ENCODE data around the gene GATAD2B.

Gene GATAD2B

DNA sequence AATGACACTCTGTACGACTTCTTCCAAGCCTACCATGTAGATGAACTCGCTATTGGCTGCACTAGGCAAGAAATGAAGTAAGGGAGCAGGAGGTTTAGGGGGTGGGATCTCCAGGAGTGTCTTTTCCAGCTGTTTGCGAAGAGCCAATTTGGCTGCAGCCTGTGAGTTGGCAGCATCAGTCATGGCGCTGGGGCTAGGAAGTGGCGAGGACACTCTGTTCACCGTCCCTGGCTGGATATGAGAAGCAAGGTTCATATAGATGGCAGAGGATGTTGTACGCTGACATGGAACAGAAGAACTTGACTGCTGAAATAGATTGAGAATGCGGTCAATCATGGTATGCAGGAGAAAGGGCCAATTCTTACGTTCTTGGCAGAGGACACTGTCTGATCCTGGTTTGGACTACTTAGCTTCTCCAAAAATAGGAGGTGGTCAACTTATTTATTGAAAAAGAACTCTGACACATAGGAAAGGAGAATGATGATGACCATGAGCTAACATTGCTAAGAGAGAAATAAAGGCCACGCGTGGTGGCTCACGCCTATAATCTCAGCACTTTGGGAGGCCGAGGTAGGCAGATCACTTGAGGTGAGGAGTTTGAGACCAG is 106.4 kb downstream of the GATAD2B start:
- Histone ChIP-seq H3K9me3 (ENCODE audit: control insufficient read depth, low read length) (no peaks in the 10 kb centered on the region), H3K4me3 (ENCODE audit: insufficient read depth, low read depth, low read length) (no peak overlapping the region), H3K27ac (ENCODE audit: insufficient read depth, low read depth, low read length, poor library complexity, severe bottlenecking) (no peak overlapping the region), H3K4me1 (ENCODE audit: control insufficient read depth, insufficient read depth, low read length) (no peaks in the 10 kb centered on the region), H3K27me3 (ENCODE audit: control insufficient read depth, insufficient read depth, low read length, poor library complexity, severe bottlenecking) (no peaks in the 10 kb centered on the region), H3K36me3 (ENCODE audit: control insufficient read depth, insufficient read depth, low read length) (peaks cover 40% of the 10 kb centered on the region)
- WGBS, 2 experiments: 96 to 97% methylated on average over 13 of the region's 13 CpGs

DNA sequence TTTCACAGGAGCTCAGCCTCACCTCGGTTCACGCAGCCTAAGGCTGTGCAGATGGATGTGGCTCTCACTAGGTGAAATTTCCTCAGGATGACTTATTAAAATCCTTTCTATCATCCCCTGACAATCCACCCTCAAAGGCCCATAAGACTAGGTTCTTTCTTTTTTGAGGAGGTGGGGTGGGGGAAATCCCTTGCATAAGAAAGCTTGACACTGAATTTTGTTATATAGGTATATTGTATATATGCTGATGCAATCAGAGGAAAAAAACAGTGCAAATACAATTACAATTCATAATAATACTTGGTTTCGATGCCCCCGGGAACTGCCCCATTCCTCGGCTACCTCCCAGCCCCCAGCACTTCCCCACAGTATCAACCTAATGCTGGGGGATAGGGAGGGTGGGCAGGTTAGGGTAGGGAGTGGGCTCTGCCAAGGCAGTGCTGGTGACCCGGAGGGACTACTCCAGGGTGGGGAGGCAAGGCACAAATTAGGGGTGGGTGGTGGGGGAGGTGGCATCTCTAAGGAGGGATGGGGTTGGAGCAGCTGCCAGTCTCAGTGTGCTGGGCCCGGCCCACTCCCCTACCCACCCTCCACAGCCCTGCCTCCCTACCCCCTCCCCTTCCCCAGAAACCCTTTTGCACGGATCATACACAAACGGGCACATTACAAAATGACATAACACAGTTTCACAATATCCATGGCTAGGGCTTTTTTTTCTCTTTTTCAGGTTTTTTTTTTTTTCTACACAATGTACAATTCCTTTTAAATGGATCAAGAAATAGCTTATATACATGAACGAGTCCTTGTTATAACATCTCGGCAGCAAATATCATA is 116.7 kb downstream of the GATAD2B start:
- H3K27ac ChIP-seq (ENCODE audit: insufficient read depth, low read depth, low read length, poor library complexity, severe bottlenecking): no peak overlapping the region
- peaks cover 26% of the 10 kb centered on the region for H3K36me3 ChIP-seq (ENCODE audit: control insufficient read depth, insufficient read depth, low read length)
- H3K4me3 ChIP-seq (ENCODE audit: insufficient read depth, low read depth, low read length): no peak overlapping the region
- H3K27me3 ChIP-seq (ENCODE audit: control insufficient read depth, insufficient read depth, low read length, poor library complexity, severe bottlenecking): no peaks in the 10 kb centered on the region
- no peaks in the 10 kb centered on the region for H3K4me1 ChIP-seq (ENCODE audit: control insufficient read depth, insufficient read depth, low read length)
- no peaks in the 10 kb centered on the region for H3K9me3 ChIP-seq (ENCODE audit: control insufficient read depth, low read length)
- WGBS, 2 experiments: 94% methylated on average over 8 to 11 of the region's 11 CpGs

- Histone ChIP-seq H3K9me3 (ENCODE audit: control insufficient read depth, low read length) (no peaks in the 10 kb centered on the region), H3K36me3 (ENCODE audit: control insufficient read depth, insufficient read depth, low read length) (peaks cover 26% of the 10 kb centered on the region), H3K4me1 (ENCODE audit: control insufficient read depth, insufficient read depth, low read length) (no peaks in the 10 kb centered on the region), H3K27ac (ENCODE audit: insufficient read depth, low read depth, low read length, poor library complexity, severe bottlenecking) (no peak overlapping the region), H3K27me3 (ENCODE audit: control insufficient read depth, insufficient read depth, low read length, poor library complexity, severe bottlenecking) (no peaks in the 10 kb centered on the region), H3K4me3 (ENCODE audit: insufficient read depth, low read depth, low read length) (no peak overlapping the region)
- 92 to 96% methylated on average over 5 of the region's 5 CpGs for WGBS, 2 experiments
These were observed 117.6 kb downstream of the GATAD2B start for GRCh38 chr1:153805042-153805745.

DNA sequence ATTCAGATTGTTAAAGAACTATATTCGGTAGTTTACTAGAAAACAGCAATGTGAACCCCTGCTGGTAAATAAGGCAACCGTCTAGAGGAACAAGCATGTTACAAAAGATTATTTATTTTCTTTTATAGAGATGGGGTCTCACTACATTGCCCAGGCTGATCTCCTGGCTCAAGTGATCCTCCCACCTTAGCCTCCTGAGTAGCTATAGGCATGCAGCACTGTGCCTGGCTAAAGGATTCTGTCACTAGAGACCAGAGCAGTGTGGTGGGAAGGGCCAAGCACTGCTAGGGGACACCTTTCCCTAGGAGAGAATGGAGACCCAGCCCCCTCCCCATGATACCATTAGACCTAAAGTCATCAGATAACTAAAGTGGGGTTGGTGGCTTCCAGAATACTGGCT is 118.7 kb downstream of the GATAD2B start:
- 63 to 67% methylated on average over 2 of the region's 2 CpGs for WGBS, 2 experiments
- Histone ChIP-seq H3K4me1 (ENCODE audit: control insufficient read depth, insufficient read depth, low read length) (no peaks in the 10 kb centered on the region), H3K4me3 (ENCODE audit: insufficient read depth, low read depth, low read length) (no peak overlapping the region), H3K9me3 (ENCODE audit: control insufficient read depth, low read length) (no peaks in the 10 kb centered on the region), H3K36me3 (ENCODE audit: control insufficient read depth, insufficient read depth, low read length) (peaks cover 24% of the 10 kb centered on the region), H3K27ac (ENCODE audit: insufficient read depth, low read depth, low read length, poor library complexity, severe bottlenecking) (no peak overlapping the region), H3K27me3 (ENCODE audit: control insufficient read depth, insufficient read depth, low read length, poor library complexity, severe bottlenecking) (no peaks in the 10 kb centered on the region)

GRCh38 chr1:153803470-153804056 is 119.2 kb downstream of the GATAD2B start:
- Histone ChIP-seq H3K36me3 (ENCODE audit: control insufficient read depth, insufficient read depth, low read length) (peaks cover 18% of the 10 kb centered on the region), H3K4me1 (ENCODE audit: control insufficient read depth, insufficient read depth, low read length) (no peaks in the 10 kb centered on the region), H3K27me3 (ENCODE audit: control insufficient read depth, insufficient read depth, low read length, poor library complexity, severe bottlenecking) (no peaks in the 10 kb centered on the region), H3K27ac (ENCODE audit: insufficient read depth, low read depth, low read length, poor library complexity, severe bottlenecking) (no peak overlapping the region), H3K4me3 (ENCODE audit: insufficient read depth, low read depth, low read length) (no peak overlapping the region), H3K9me3 (ENCODE audit: control insufficient read depth, low read length) (no peaks in the 10 kb centered on the region)
- 85 to 91% methylated on average over 3 of the region's 3 CpGs for WGBS, 2 experiments

DNA sequence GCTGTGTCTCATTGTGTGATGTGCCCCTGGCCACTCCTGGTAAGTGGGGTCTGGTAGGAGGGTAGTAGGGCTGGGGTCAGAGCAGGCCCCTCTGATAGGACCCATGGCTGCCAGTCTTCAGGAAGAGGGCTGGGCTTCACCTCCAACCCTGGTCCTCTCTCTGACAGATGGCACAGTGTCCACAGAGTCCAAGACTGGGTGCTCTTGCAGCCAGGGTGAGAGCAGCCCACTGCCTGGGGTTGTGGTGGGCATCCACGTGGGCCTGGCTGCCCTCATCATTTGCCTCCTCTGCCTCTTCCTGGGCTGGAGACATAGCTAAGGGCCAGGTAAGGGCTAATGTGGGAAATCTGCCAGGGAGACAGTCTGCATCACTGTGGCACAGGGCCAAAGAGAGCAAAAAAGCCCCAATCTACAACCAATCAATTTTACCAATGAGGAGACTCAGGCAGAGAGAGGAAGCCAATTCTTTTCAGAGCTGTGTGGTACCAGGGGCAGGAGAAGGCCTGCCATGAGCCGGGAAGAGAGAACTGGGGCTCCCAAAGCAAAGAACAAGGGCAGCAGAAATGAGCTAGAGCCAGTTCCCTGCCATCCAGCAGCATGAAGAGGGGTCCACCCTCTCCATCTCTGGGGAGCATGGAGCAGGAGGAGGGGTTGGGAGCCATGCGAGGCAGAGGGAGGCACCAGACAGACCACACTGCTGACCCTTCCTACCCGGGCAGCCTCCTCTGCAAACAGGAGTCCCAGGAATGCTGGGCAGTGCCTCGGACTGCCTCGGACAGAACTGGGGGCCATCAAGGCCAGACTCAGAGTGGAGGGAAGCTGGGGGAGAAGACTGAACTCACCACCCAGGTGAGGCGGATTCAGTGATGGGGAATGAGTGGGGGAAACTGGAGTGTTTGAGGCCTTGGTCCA is 120.7 kb downstream of the GATAD2B start:
- Histone ChIP-seq H3K36me3 (ENCODE audit: control insufficient read depth, insufficient read depth, low read length) (peaks cover 12% of the 10 kb centered on the region), H3K4me1 (ENCODE audit: control insufficient read depth, insufficient read depth, low read length) (peaks cover 4% of the 10 kb centered on the region), H3K4me3 (ENCODE audit: insufficient read depth, low read depth, low read length) (no peak overlapping the region), H3K27ac (ENCODE audit: insufficient read depth, low read depth, low read length, poor library complexity, severe bottlenecking) (no peak overlapping the region), H3K9me3 (ENCODE audit: control insufficient read depth, low read length) (no peaks in the 10 kb centered on the region), H3K27me3 (ENCODE audit: control insufficient read depth, insufficient read depth, low read length, poor library complexity, severe bottlenecking) (no peaks in the 10 kb centered on the region)
- WGBS, 2 experiments: 94 to 95% methylated on average over 7 of the region's 7 CpGs

- WGBS, 2 experiments: 95% methylated on average over 6 of the region's 6 CpGs
- no peak overlapping the region for H3K27ac ChIP-seq (ENCODE audit: insufficient read depth, low read depth, low read length, poor library complexity, severe bottlenecking)
- H3K4me3 ChIP-seq (ENCODE audit: insufficient read depth, low read depth, low read length): no peak overlapping the region
These were observed 121.6 kb downstream of the GATAD2B start for GRCh38 chr1:153801028-153801625.

DNA sequence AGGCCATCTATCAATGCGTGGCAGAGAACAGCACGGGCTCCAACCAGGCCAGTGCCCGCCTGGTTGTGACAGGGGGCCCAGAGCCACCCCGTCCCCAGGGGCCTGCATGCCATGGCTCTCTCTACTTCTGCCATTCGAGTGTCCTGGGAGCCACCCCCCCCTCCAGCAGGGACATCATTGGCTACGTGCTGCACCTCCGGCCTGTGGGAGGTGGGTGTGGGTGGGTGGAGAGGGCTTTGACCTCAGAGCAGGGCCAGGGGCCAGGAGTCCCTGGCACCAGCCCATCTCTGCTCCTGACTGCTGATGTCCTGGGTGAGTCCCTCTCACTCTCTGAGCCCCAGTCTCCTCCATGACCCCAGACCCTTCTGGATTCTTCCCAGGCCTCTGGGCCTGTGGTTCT is 122.3 kb downstream of the GATAD2B start:
- Histone ChIP-seq H3K27ac (ENCODE audit: insufficient read depth, low read depth, low read length, poor library complexity, severe bottlenecking) (no peak overlapping the region), H3K4me3 (ENCODE audit: insufficient read depth, low read depth, low read length) (no peak overlapping the region), H3K9me3 (ENCODE audit: control insufficient read depth, low read length) (no peaks in the 10 kb centered on the region), H3K4me1 (ENCODE audit: control insufficient read depth, insufficient read depth, low read length) (peaks cover 18% of the 10 kb centered on the region), H3K27me3 (ENCODE audit: control insufficient read depth, insufficient read depth, low read length, poor library complexity, severe bottlenecking) (no peaks in the 10 kb centered on the region), H3K36me3 (ENCODE audit: control insufficient read depth, insufficient read depth, low read length) (peaks cover 12% of the 10 kb centered on the region)
- WGBS, 2 experiments: 93 to 94% methylated on average over 7 of the region's 7 CpGs

More at GRCh38 chr1:153801028-153801625, 121.6 kb downstream of the GATAD2B start:
- Histone ChIP-seq H3K9me3 (ENCODE audit: control insufficient read depth, low read length) (no peaks in the 10 kb centered on the region), H3K4me1 (ENCODE audit: control insufficient read depth, insufficient read depth, low read length) (peaks cover 12% of the 10 kb centered on the region), H3K27me3 (ENCODE audit: control insufficient read depth, insufficient read depth, low read length, poor library complexity, severe bottlenecking) (no peaks in the 10 kb centered on the region), H3K36me3 (ENCODE audit: control insufficient read depth, insufficient read depth, low read length) (peaks cover 12% of the 10 kb centered on the region)
